Liver (tissue), 9 donors: Measurements from ENCODE around the gene SSNA1. TPM values are rescaled to one million over a fixed set of nuclear protein-coding genes. Genes with fewer than 3 reads are reported as not detected.

Experiments
- DNase-seq: peaks from one replicate; pipeline ENCODE4 v3.0.0-alpha.2; 2017; ENCODE audit warnings: low spot score
- H3K27ac ChIP-seq, 2 donors: one replicate each; pipeline ENCODE4 v1.7.0; 2013; ENCODE audit warnings: inconsistent platforms in 2 of 2, low read length in 2 of 2, control low read depth in 1 of 2, low read depth in 1 of 2, mild to moderate bottlenecking in 1 of 2
- H3K27me3 ChIP-seq, 4 donors: one replicate each; pipeline versions ENCODE4 v1.6.1 to v1.7.0; 2013; ENCODE audit warnings: low read length in 3 of 4, inconsistent platforms in 1 of 4, mild to moderate bottlenecking in 1 of 4, moderate library complexity in 1 of 4; ENCODE audit not compliant: control insufficient read depth in 4 of 4, insufficient read depth in 4 of 4
- H3K36me3 ChIP-seq, 4 donors: one replicate each; pipeline versions ENCODE4 v1.6.1 to v1.7.0; 2013; ENCODE audit warnings: low read length in 3 of 4, mild to moderate bottlenecking in 3 of 4, low read depth in 1 of 4, moderate library complexity in 1 of 4; ENCODE audit not compliant: control insufficient read depth in 4 of 4, insufficient read depth in 3 of 4
- H3K4me1 ChIP-seq, 4 donors: one replicate each; pipeline versions ENCODE4 v1.6.1 to v1.7.0; 2013; ENCODE audit warnings: low read length in 3 of 4, mild to moderate bottlenecking in 3 of 4, moderate library complexity in 1 of 4; ENCODE audit not compliant: control insufficient read depth in 4 of 4, insufficient read depth in 4 of 4
- H3K4me3 ChIP-seq, 3 donors: one replicate each; pipeline versions ENCODE4 v1.6.1 to v1.7.0; 2013; ENCODE audit warnings: low read length in 3 of 3, control low read depth in 1 of 3, low read depth in 1 of 3, mild to moderate bottlenecking in 1 of 3
- H3K9ac ChIP-seq, 2 donors: one replicate each; pipeline ENCODE4 v1.7.0; 2013; ENCODE audit warnings: low read length in 2 of 2, mild to moderate bottlenecking in 2 of 2, moderate library complexity in 2 of 2, control low read depth in 1 of 2, low read depth in 1 of 2
- H3K9me3 ChIP-seq, 4 donors: one replicate each; pipeline versions ENCODE4 v1.6.1 to v1.7.0; 2013; ENCODE audit warnings: low read length in 3 of 4; ENCODE audit not compliant: control insufficient read depth in 4 of 4
- CTCF ChIP-seq: fragments of 150-350 bp; IDR thresholded peaks from 2 replicates; pipeline ENCODE4 v1.5.1; 2017; ENCODE audit warnings: improper control_type of control experiment, low read depth, low read length; ENCODE audit not compliant: missing input control
- EGR1 ChIP-seq, 2 donors: IDR thresholded peaks; 2 replicates each; pipeline ENCODE4 v1.6.1; 2016 to 2018; ENCODE audit warnings: antibody characterized with exemption in 2 of 2, low read depth in 2 of 2
- GABPA ChIP-seq, 2 donors: IDR thresholded peaks in 1 of 2; conservative IDR thresholded peaks in 1 of 2; 2 replicates each; pipeline ENCODE4 v1.6.1; 2016; ENCODE audit warnings: antibody characterized with exemption in 2 of 2, mild to moderate bottlenecking in 1 of 2, moderate library complexity in 1 of 2
- HNF4A ChIP-seq, 2 donors: conservative IDR thresholded peaks; 2 replicates each; pipeline ENCODE4 v1.6.1; 2016; ENCODE audit warnings: antibody characterized with exemption in 2 of 2, mild to moderate bottlenecking in 2 of 2
- HNF4G ChIP-seq: IDR thresholded peaks from 2 replicates; pipeline ENCODE4 v1.6.1; 2016; ENCODE audit warnings: antibody characterized with exemption
- RAD21 ChIP-seq, 2 donors: IDR thresholded peaks; 2 replicates each; pipeline ENCODE4 v1.6.1; 2016; ENCODE audit warnings: antibody characterized with exemption in 2 of 2, mild to moderate bottlenecking in 2 of 2
- RXRA ChIP-seq, 2 donors: IDR thresholded peaks; 2 replicates each; pipeline ENCODE4 v1.6.1; 2017 to 2018; ENCODE audit warnings: antibody characterized with exemption in 2 of 2, mild to moderate bottlenecking in 1 of 2
- TAF1 ChIP-seq: conservative IDR thresholded peaks from 2 replicates; pipeline ENCODE4 v1.6.1; 2016; ENCODE audit warnings: antibody characterized with exemption, mild to moderate bottlenecking
- YY1 ChIP-seq: IDR thresholded peaks from 2 replicates; pipeline ENCODE4 v1.6.1; 2016; ENCODE audit warnings: antibody characterized with exemption, mild to moderate bottlenecking
- ZBTB33 ChIP-seq: IDR thresholded peaks from 2 replicates; pipeline ENCODE4 v1.6.1; 2016; ENCODE audit warnings: antibody characterized with exemption
- WGBS: extraction: QIAGEN DNeasy Blood & Tissue Kit; methylation state at CpG from one replicate; pipeline ENCODE4 v1.1.7; 2013; 5-methylcytosine and 5-hydroxymethylcytosine counted together
- polyA plus RNA-seq, 2 donors: library from polyadenylated mRNA; stranded (reverse) in 1 of 2; unstranded in 1 of 2; fragments of 200-250 nt in 1 of 2; fragments of >200 nt in 1 of 2; fragmentation: Nextera tagmentation in 1 of 2; extraction: Ambion mirVana in 1 of 2; gene quantifications; one replicate each; pipeline versions ENCODE4 v1.2.1 to v1.2.3, GENCODE V29; 2013 to 2015
- total RNA-seq, 2 donors: library from RNA; depleted of rRNA; stranded (reverse); fragments of >200 nt; gene quantifications; one replicate each; pipeline ENCODE4 v1.2.3, GENCODE V29; 2014
- TF ChIP-seq, protein P1 (sequence below): IDR thresholded peaks from 2 replicates; pipeline ENCODE4 v1.6.1; 2016; ENCODE audit warnings: antibody characterized with exemption
- TF ChIP-seq, protein P2 (sequence below): IDR thresholded peaks from 2 replicates; pipeline ENCODE4 v1.6.1; 2016; ENCODE audit warnings: antibody characterized with exemption
- TF ChIP-seq, protein P3 (sequence below): IDR thresholded peaks from 2 replicates; pipeline ENCODE4 v1.6.1; 2016; ENCODE audit warnings: antibody characterized with exemption, mild to moderate bottlenecking
- donor health status: healthy.
- donor health status: healthy.
- donor health status: healthy.
- donor health status: healthy.
- donor health status: healthy.

Gene SSNA1
- total and polyA plus RNA-seq, 4 donors = 29.8 to 44.2 (median 40.3) TPM

- Histone ChIP-seq H3K27ac (no peak overlapping the region), H3K27me3 (peaks cover 5 to 22% (median 11%) of the 10 kb centered on the region in 4 donors), H3K4me3 (no peak overlapping the region), H3K9me3 (no peaks in the 10 kb centered on the region), H3K4me1 (peaks cover 18 to 24% (median 19%) of the 10 kb centered on the region in 4 donors), H3K9ac (no peak overlapping the region), H3K36me3 (no peaks in the 10 kb centered on the region)
- TF ChIP-seq TAF1 = no peak
- no peak for TF ChIP-seq RXRA (IDR thresholded peaks at IDR 0.05)
- TF ChIP-seq, protein P1, sequence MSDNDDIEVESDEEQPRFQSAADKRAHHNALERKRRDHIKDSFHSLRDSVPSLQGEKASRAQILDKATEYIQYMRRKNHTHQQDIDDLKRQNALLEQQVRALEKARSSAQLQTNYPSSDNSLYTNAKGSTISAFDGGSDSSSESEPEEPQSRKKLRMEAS = no peak
- TF ChIP-seq, protein P2, sequence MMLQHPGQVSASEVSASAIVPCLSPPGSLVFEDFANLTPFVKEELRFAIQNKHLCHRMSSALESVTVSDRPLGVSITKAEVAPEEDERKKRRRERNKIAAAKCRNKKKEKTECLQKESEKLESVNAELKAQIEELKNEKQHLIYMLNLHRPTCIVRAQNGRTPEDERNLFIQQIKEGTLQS = no peak
- TF ChIP-seq YY1 = no peak
- no peak for TF ChIP-seq EGR1 (IDR thresholded peaks at IDR 0.05; ENCODE audit: low read depth in 2 of 2)
- TF ChIP-seq, protein P3, sequence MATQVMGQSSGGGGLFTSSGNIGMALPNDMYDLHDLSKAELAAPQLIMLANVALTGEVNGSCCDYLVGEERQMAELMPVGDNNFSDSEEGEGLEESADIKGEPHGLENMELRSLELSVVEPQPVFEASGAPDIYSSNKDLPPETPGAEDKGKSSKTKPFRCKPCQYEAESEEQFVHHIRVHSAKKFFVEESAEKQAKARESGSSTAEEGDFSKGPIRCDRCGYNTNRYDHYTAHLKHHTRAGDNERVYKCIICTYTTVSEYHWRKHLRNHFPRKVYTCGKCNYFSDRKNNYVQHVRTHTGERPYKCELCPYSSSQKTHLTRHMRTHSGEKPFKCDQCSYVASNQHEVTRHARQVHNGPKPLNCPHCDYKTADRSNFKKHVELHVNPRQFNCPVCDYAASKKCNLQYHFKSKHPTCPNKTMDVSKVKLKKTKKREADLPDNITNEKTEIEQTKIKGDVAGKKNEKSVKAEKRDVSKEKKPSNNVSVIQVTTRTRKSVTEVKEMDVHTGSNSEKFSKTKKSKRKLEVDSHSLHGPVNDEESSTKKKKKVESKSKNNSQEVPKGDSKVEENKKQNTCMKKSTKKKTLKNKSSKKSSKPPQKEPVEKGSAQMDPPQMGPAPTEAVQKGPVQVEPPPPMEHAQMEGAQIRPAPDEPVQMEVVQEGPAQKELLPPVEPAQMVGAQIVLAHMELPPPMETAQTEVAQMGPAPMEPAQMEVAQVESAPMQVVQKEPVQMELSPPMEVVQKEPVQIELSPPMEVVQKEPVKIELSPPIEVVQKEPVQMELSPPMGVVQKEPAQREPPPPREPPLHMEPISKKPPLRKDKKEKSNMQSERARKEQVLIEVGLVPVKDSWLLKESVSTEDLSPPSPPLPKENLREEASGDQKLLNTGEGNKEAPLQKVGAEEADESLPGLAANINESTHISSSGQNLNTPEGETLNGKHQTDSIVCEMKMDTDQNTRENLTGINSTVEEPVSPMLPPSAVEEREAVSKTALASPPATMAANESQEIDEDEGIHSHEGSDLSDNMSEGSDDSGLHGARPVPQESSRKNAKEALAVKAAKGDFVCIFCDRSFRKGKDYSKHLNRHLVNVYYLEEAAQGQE = no peak
- no peak for TF ChIP-seq ZBTB33
- TF ChIP-seq GABPA (IDR thresholded peaks at IDR 0.05 in 1 of 2, conservative IDR thresholded peaks at IDR 0.05 in 1 of 2) = no peak
- no peak for TF ChIP-seq CTCF
- TF ChIP-seq HNF4A (conservative IDR thresholded peaks at IDR 0.05) = no peak
- no peak for TF ChIP-seq RAD21 (IDR thresholded peaks at IDR 0.05)
- no peak for TF ChIP-seq HNF4G
- DNase-seq = no peak
- 46% methylated on average over 14 of the region's 14 CpGs for WGBS
Observed at GRCh38 chr9:137170486-137171148, 17.9 kb upstream of the SSNA1 start.
